Measurements from ENCODE around the gene DPF3. TPM values are rescaled to one million over a fixed set of nuclear protein-coding genes. Genes with fewer than 3 reads are reported as not detected.

DPF3 gene
- total and polyA plus RNA-seq, 2 experiments from 2014 or later = 6.8 to 7.9 TPM

DNA sequence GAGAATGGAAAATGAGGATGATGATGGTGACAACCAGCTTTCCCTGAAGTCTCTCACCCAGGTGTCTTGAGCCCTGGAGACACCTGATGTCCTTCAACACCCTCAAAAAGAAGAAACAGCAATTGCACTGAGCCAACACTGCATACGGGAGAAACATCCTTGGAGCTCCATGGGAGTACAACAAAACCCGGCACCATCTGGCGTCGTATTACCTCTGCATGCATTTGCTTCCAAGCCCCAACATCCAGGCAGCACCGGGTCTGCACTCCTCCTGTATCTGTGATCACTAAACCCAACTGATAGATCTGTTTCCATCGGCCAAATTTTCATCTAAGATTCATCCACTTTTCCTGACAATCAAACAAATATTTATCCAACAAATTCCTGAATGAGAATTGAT lies 249.9 kb downstream of the DPF3 start:
- no peaks in the 10 kb centered on the region for H3K9me3 ChIP-seq (ENCODE audit: low read depth)
- no peaks in the 10 kb centered on the region for H3K27me3 ChIP-seq (replicated peaks; ENCODE audit: insufficient read depth)
- H3K4me1 ChIP-seq (ENCODE audit: insufficient read depth) = peaks cover 33% of the 10 kb centered on the region

DNA sequence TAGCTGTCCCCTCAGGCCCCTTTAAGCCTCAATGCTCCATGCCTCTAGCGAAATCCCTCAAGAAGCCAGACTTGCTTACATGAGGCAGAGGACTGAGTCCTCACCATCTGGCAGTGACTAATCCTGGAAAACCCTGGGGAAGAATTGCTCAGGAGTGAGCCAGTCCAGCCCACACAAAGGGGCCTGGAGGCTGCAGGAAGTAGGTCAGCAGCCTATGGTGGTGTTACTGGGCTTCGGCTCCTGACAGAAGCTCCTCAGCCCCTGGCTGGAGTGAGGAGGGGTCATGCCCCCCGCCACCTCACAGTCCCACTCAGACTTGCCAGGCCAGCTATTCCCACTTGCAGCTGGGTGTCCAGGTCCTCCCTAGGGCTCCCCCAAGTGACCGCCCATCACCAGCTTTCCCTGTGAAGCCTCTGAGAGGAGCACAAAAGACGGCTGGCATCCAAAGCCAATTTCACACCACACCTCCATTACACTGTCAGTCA lies 250.5 kb downstream of the DPF3 start:
- in situ Hi-C loops (cut with MboI) = no loop called here
- Histone ChIP-seq H3K36me3 (ENCODE audit: low read depth) (no peaks in the 10 kb centered on the region), H3F3A (ENCODE audit: insufficient read depth) (peaks cover 50% of the 10 kb centered on the region), H3K4me3 (no peak overlapping the region), H3K4me2 (ENCODE audit: unreplicated experiment) (peak overlapping the region; percentile 39), H2AFZ (peak overlapping the region; percentile 49; the same call in 1 of the 2 replicates), H3K79me2 (ENCODE audit: insufficient read depth) (no peaks in the 10 kb centered on the region), H3K27me3 (replicated peaks; ENCODE audit: insufficient read depth) (no peaks in the 10 kb centered on the region), H4K20me1 (ENCODE audit: insufficient read depth) (no peaks in the 10 kb centered on the region), H3K4me1 (ENCODE audit: insufficient read depth) (peaks cover 39% of the 10 kb centered on the region), H3K9me3 (ENCODE audit: low read depth) (no peaks in the 10 kb centered on the region), H3K9ac (peak overlapping the region; percentile 36; the same call in 1 of the 2 replicates), H3K27ac (peak overlapping the region; percentile 76), H3K9me2 (ENCODE audit: insufficient read depth) (no peaks in the 10 kb centered on the region)
- 3 to 8% methylated on average over 4 to 5 of the region's 5 CpGs for WGBS, 2 experiments (ENCODE audit: low coverage in 1 of 2, low lambda C conversion rate in 2 of 2, missing lambda C conversion rate in 2 of 2)
- TF ChIP-seq EZH2phosphoT487 (IDR thresholded peaks at IDR 0.05; ENCODE audit: insufficient read depth, low read depth) (no peak), EZH2 (IDR thresholded peaks at IDR 0.05; ENCODE audit: insufficient read depth, poor library complexity, severe bottlenecking) (no peak)
- DNase-seq = peak; percentile 98

More for the DNA sequence above, 249.9 kb downstream of the DPF3 start:
- H3K9ac ChIP-seq = 0 out of 2 replicates have a peak overlapping the region, but pooled peaks have one; percentile 36
- 59 to 66% methylated on average over 6 of the region's 6 CpGs for WGBS, 2 experiments (ENCODE audit: low coverage in 1 of 2, low lambda C conversion rate in 2 of 2, missing lambda C conversion rate in 2 of 2)
- no peaks in the 10 kb centered on the region for H3K79me2 ChIP-seq (ENCODE audit: insufficient read depth)
- peaks cover 43% of the 10 kb centered on the region for H3F3A ChIP-seq (ENCODE audit: insufficient read depth)
- no peak for DNase-seq
- H4K20me1 ChIP-seq (ENCODE audit: insufficient read depth) = no peaks in the 10 kb centered on the region
- TF ChIP-seq EZH2phosphoT487 (IDR thresholded peaks at IDR 0.05; ENCODE audit: insufficient read depth, low read depth) (no peak), EZH2 (IDR thresholded peaks at IDR 0.05; ENCODE audit: insufficient read depth, poor library complexity, severe bottlenecking) (no peak)
- no peak overlapping the region for H3K4me3 ChIP-seq
- no peaks in the 10 kb centered on the region for H3K9me2 ChIP-seq (ENCODE audit: insufficient read depth)
- H3K27ac ChIP-seq = peak overlapping the region; percentile 76
- in situ Hi-C loops (cut with MboI) = no loop called here
- no peaks in the 10 kb centered on the region for H3K36me3 ChIP-seq (ENCODE audit: low read depth)
- H3K4me2 ChIP-seq (ENCODE audit: unreplicated experiment) = no peak overlapping the region
- peak overlapping the region; percentile 49; the same call in 1 of the 2 replicates for H2AFZ ChIP-seq

DNA sequence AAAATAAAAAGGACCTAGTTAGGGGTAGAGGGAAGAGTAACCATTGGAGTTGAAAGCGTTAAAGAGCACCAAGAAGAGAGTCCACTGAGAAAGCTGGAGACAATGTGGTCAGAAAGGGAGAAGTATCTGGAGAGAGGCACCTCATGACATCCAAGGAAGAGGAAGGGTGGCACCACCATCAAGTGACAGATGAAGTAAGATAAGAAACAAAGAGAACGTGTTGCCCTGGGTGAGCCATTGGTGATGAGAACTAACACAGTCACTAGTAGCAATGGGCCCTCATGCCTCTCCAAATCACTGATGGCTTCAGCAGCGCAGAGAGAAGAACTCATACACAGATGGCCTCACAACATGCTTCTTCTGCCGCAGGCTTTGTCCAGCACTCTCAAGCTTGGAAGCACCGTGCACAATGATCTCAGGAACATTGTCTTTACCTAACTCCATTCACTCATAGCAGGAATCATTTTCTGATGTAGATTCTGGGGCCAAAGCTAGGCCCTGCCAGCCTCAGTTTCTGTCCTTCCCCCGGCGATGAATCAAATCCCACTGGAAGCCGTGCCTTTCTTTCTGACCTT lies 252.9 kb downstream of the DPF3 start:
- Histone ChIP-seq H3K79me2 (ENCODE audit: insufficient read depth) (no peaks in the 10 kb centered on the region), H3K4me3 (no peak overlapping the region), H3K27ac (no peak overlapping the region), H3K9ac (no peak overlapping the region), H3K9me3 (ENCODE audit: low read depth) (no peaks in the 10 kb centered on the region), H3K36me3 (ENCODE audit: low read depth) (no peaks in the 10 kb centered on the region), H4K20me1 (ENCODE audit: insufficient read depth) (no peaks in the 10 kb centered on the region), H3K27me3 (replicated peaks; ENCODE audit: insufficient read depth) (no peaks in the 10 kb centered on the region), H3K4me1 (ENCODE audit: insufficient read depth) (peaks cover 43% of the 10 kb centered on the region), H3K9me2 (ENCODE audit: insufficient read depth) (no peaks in the 10 kb centered on the region), H2AFZ (no peak overlapping the region), H3K4me2 (ENCODE audit: unreplicated experiment) (no peak overlapping the region), H3F3A (ENCODE audit: insufficient read depth) (peaks cover 54% of the 10 kb centered on the region)
- TF ChIP-seq EZH2 (IDR thresholded peaks at IDR 0.05; ENCODE audit: insufficient read depth, poor library complexity, severe bottlenecking) (no peak), EZH2phosphoT487 (IDR thresholded peaks at IDR 0.05; ENCODE audit: insufficient read depth, low read depth) (no peak)
- no peak for DNase-seq
- WGBS, 2 experiments (ENCODE audit: low coverage in 1 of 2, low lambda C conversion rate in 2 of 2, missing lambda C conversion rate in 2 of 2) = 84 to 87% methylated on average over 8 of the region's 8 CpGs
- in situ Hi-C loops (cut with MboI) = no loop called here

DNA sequence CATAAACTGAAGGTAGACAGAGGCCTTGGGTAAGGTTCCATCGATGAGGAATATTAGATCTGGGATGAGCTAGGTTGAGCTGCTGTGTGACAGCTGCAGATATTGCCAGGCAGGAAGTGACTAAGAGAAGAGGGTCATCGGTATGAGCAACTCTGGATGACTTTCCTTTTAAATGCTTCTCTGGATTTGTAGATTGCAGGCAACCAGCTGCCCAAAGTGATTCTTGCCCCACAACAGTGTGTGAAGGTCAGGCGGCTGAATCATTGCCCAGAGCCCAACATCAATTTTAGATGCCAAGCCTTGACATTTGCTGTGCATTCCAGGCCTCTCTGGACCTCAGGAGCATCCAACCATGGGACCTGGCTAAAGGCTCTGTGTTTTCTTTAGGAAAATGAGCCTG lies 255.9 kb downstream of the DPF3 start:
- Histone ChIP-seq H3K4me2 (ENCODE audit: unreplicated experiment) (peak overlapping the region; percentile 29), H3K36me3 (ENCODE audit: low read depth) (no peaks in the 10 kb centered on the region)
- peak; percentile 95 for DNase-seq

More for the DNA sequence above, 255.9 kb downstream of the DPF3 start:
- peak overlapping the region; percentile 70 for H3K27ac ChIP-seq
- WGBS, 2 experiments (ENCODE audit: low coverage in 1 of 2, low lambda C conversion rate in 2 of 2, missing lambda C conversion rate in 2 of 2) = 4 to 5% methylated on average over 3 of the region's 3 CpGs
- no peaks in the 10 kb centered on the region for H3K9me3 ChIP-seq (ENCODE audit: low read depth)
- peaks cover 61% of the 10 kb centered on the region for H3K4me1 ChIP-seq (ENCODE audit: insufficient read depth)
- in situ Hi-C loops (cut with MboI) = no loop called here
- H3K4me3 ChIP-seq = no peak overlapping the region
- H3K27me3 ChIP-seq (replicated peaks; ENCODE audit: insufficient read depth) = no peaks in the 10 kb centered on the region
- no peaks in the 10 kb centered on the region for H3K9me2 ChIP-seq (ENCODE audit: insufficient read depth)
- peaks cover 51% of the 10 kb centered on the region for H3F3A ChIP-seq (ENCODE audit: insufficient read depth)
- no peaks in the 10 kb centered on the region for H3K79me2 ChIP-seq (ENCODE audit: insufficient read depth)
- H3K9ac ChIP-seq = no peak overlapping the region; the same call in 1 of the 2 replicates
- no peak overlapping the region for H2AFZ ChIP-seq
- TF ChIP-seq EZH2phosphoT487 (IDR thresholded peaks at IDR 0.05; ENCODE audit: insufficient read depth, low read depth) = no peak
- no peak for TF ChIP-seq EZH2 (IDR thresholded peaks at IDR 0.05; ENCODE audit: insufficient read depth, poor library complexity, severe bottlenecking)
- no peaks in the 10 kb centered on the region for H4K20me1 ChIP-seq (ENCODE audit: insufficient read depth)

All from GM23248 (cell line).